ENCODE data around the gene PGM1. TPM values are rescaled to one million over a fixed set of nuclear protein-coding genes. Genes with fewer than 3 reads are reported as not detected.

PGM1 gene
- total and polyA plus RNA-seq, 2 of the 13 experiments (the other 11 are each of a cell fraction or from before 2014, with no cell fraction given) = 51.6 to 105 TPM

- no peak overlapping the region for H3K9ac ChIP-seq (ENCODE audit: insufficient read depth, low read depth, low read length)
- no peaks in the 10 kb centered on the region for H3K27me3 ChIP-seq (ENCODE audit: control insufficient read depth in 1 of 2, insufficient read depth in 2 of 2, low read length in 2 of 2)
- no peaks in the 10 kb centered on the region for H4K20me1 ChIP-seq (ENCODE audit: insufficient read depth, low read length)
- FAIRE-seq (no peak), ATAC-seq (no peak), DNase-seq (ENCODE audit: low spot score) (no peak)
- peaks cover 52% of the 10 kb centered on the region for H3K4me1 ChIP-seq (ENCODE audit: insufficient read depth, low read length)
- intact Hi-C loops (cut with micrococcal nuclease; ENCODE audit: unreplicated experiment) (no loop called here), in situ Hi-C loops (cut with HindIII; ENCODE audit: extremely low pct_ligation_motif_present, low pct_unique_long_range_greater_than_20kb) (loop anchor here (25.0 kb wide), 1 partner anchor 289 kb away; no protein-coding TSS in a partner anchor)
- no peak overlapping the region for H3K27ac ChIP-seq (ENCODE audit: extremely low read length, insufficient read depth, low read length)
- WGBS (ENCODE audit: low lambda C conversion rate) = 98% methylated on average over 7 of the region's 7 CpGs
- no TSS peak for BruUV-seq (replicated peaks)
- CTCF ChIA-PET (ENCODE audit: low intra/inter-chr PET ratio, low total read pairs) = no interaction called here
- POLR2A ChIA-PET = no interaction called here
- no peak overlapping the region for H2AFZ ChIP-seq (ENCODE audit: low read length)
- H3K4me3 ChIP-seq (replicated peaks in 1 of 3; ENCODE audit: insufficient read depth in 1 of 3, low read depth in 2 of 3, low read length in 3 of 3) = no peak overlapping the region
- H3K79me2 ChIP-seq (ENCODE audit: insufficient read depth, low read length) = peaks cover 65% of the 10 kb centered on the region
- TF ChIP-seq FOSL1 (CRISPR knock-in tag; IDR thresholded peaks at IDR 0.05; ENCODE audit: borderline replicate concordance) = no peak
- TF ChIP-seq ATF5 (CRISPR knock-in tag; IDR thresholded peaks at IDR 0.05; ENCODE audit: low read depth) = no peak
- TF ChIP-seq, protein P1, sequence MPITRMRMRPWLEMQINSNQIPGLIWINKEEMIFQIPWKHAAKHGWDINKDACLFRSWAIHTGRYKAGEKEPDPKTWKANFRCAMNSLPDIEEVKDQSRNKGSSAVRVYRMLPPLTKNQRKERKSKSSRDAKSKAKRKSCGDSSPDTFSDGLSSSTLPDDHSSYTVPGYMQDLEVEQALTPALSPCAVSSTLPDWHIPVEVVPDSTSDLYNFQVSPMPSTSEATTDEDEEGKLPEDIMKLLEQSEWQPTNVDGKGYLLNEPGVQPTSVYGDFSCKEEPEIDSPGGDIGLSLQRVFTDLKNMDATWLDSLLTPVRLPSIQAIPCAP (CRISPR knock-in tag; IDR thresholded peaks at IDR 0.05; ENCODE audit: low read depth) = no peak
- no peak for TF ChIP-seq PAF1 (CRISPR knock-in tag; IDR thresholded peaks at IDR 0.05)
- TF ChIP-seq ZNF530 (CRISPR knock-in tag; IDR thresholded peaks at IDR 0.05; ENCODE audit: low read depth) = no peak
- no peak for TF ChIP-seq KDM4B (CRISPR knock-in tag; IDR thresholded peaks at IDR 0.05)
- no peak for TF ChIP-seq ATF7-NPFF (CRISPR knock-in tag; IDR thresholded peaks at IDR 0.05; ENCODE audit: low read depth)
- no peak for TF ChIP-seq ZNF878 (CRISPR knock-in tag; IDR thresholded peaks at IDR 0.05)
- TF ChIP-seq, protein P2, sequence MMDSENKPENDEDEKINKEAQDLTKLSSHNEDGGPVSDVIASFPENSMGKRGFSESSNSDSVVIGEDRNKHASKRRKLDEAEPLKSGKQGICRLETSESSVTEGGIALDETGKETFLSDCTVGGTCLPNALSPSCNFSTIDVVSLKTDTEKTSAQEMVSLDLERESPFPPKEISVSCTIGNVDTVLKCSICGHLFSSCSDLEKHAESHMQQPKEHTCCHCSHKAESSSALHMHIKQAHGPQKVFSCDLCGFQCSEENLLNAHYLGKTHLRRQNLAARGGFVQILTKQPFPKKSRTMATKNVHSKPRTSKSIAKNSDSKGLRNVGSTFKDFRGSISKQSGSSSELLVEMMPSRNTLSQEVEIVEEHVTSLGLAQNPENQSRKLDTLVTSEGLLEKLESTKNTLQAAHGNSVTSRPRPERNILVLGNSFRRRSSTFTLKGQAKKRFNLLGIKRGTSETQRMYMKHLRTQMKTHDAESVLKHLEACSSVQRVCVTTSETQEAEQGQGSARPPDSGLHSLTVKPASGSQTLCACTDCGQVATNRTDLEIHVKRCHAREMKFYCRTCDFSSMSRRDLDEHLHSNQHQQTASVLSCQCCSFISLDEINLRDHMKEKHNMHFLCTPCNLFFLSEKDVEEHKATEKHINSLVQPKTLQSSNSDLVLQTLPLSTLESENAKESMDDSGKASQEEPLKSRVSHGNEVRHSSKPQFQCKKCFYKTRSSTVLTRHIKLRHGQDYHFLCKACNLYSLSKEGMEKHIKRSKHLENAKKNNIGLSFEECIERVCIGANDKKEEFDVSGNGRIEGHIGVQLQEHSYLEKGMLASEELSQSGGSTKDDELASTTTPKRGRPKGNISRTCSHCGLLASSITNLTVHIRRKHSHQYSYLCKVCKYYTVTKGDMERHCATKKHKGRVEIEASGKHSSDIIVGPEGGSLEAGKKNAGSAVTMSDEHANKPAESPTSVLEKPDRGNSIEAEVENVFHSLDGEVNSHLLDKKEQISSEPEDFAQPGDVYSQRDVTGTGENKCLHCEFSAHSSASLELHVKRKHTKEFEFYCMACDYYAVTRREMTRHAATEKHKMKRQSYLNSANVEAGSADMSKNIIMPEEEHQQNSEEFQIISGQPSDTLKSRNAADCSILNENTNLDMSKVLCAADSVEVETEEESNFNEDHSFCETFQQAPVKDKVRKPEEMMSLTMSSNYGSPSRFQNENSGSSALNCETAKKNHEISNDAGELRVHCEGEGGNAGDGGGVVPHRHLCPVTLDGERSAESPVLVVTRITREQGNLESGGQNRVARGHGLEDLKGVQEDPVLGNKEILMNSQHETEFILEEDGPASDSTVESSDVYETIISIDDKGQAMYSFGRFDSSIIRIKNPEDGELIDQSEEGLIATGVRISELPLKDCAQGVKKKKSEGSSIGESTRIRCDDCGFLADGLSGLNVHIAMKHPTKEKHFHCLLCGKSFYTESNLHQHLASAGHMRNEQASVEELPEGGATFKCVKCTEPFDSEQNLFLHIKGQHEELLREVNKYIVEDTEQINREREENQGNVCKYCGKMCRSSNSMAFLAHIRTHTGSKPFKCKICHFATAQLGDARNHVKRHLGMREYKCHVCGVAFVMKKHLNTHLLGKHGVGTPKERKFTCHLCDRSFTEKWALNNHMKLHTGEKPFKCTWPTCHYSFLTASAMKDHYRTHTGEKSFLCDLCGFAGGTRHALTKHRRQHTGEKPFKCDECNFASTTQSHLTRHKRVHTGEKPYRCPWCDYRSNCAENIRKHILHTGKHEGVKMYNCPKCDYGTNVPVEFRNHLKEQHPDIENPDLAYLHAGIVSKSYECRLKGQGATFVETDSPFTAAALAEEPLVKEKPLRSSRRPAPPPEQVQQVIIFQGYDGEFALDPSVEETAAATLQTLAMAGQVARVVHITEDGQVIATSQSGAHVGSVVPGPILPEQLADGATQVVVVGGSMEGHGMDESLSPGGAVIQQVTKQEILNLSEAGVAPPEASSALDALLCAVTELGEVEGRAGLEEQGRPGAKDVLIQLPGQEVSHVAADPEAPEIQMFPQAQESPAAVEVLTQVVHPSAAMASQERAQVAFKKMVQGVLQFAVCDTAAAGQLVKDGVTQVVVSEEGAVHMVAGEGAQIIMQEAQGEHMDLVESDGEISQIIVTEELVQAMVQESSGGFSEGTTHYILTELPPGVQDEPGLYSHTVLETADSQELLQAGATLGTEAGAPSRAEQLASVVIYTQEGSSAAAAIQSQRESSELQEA (CRISPR knock-in tag; IDR thresholded peaks at IDR 0.05; ENCODE audit: not compliant biosample characterization) = no peak
- H3K4me2 ChIP-seq (ENCODE audit: low read depth, low read length) = no peak overlapping the region
- H3K36me3 ChIP-seq (replicated peaks in 1 of 2; ENCODE audit: control insufficient read depth in 1 of 2, insufficient read depth in 2 of 2, low read length in 2 of 2) = peaks cover 3 to 20% of the 10 kb centered on the region in 2 experiments; a peak in 4 of 5 replicates
- H3K9me3 ChIP-seq (ENCODE audit: low read length) = no peaks in the 10 kb centered on the region
These were observed 29.8 kb downstream of the PGM1 start for GRCh38 chr1:63622849-63623566.

Measured in HepG2 (cell line).